ENCODE measurements around the gene A2M. TPM values are rescaled to one million over a fixed set of nuclear protein-coding genes. Genes with fewer than 3 reads are reported as not detected.

A2M gene
- total and polyA plus RNA-seq, 2 of the 13 experiments (the other 11 are each of a cell fraction or from before 2014, with no cell fraction given): 2,807 to 6,551 TPM

- TF ChIP-seq NR2F1 (CRISPR knock-in tag; IDR thresholded peaks at IDR 0.05): no peak
- TF ChIP-seq RNF2 (conservative IDR thresholded peaks at IDR 0.05; ENCODE audit: low read depth): no peak
- TF ChIP-seq ZNF430 (CRISPR knock-in tag; IDR thresholded peaks at IDR 0.05): no peak
- no peak; the same call in 1 of the 2 replicates for TF ChIP-seq ZNF776 (CRISPR knock-in tag; IDR thresholded peaks at IDR 0.05)
- TF ChIP-seq SOX6 (IDR thresholded peaks at IDR 0.05): no peak
- TF ChIP-seq SOX6 (CRISPR knock-in tag; IDR thresholded peaks at IDR 0.05): no peak
- TF ChIP-seq IKZF1 (IDR thresholded peaks at IDR 0.05): no peak
- TF ChIP-seq HDAC1 (CRISPR knock-in tag; IDR thresholded peaks at IDR 0.05): peak; percentile 27
- TF ChIP-seq ZNF280B (CRISPR knock-in tag; IDR thresholded peaks at IDR 0.05; ENCODE audit: borderline replicate concordance): no peak
- no peak; the same call in 1 of the 2 replicates for TF ChIP-seq FLYWCH1 (CRISPR knock-in tag; IDR thresholded peaks at IDR 0.05)
- TF ChIP-seq ZBTB43 (CRISPR knock-in tag; conservative IDR thresholded peaks at IDR 0.05): no peak
- 0 out of 2 replicates have a peak, but pooled peaks have one; percentile 39 for TF ChIP-seq ZZZ3 (CRISPR knock-in tag; IDR thresholded peaks at IDR 0.05; ENCODE audit: borderline replicate concordance)
- no peak; the same call in 1 of the 2 replicates for TF ChIP-seq PAF1 (CRISPR knock-in tag; IDR thresholded peaks at IDR 0.05)
- no peak for TF ChIP-seq FUBP1 (CRISPR knock-in tag; IDR thresholded peaks at IDR 0.05; ENCODE audit: borderline replicate concordance)
- peak; percentile 88 for TF ChIP-seq DMAP1 (CRISPR knock-in tag; IDR thresholded peaks at IDR 0.05)
- peak; percentile 30 for TF ChIP-seq CBX1 (IDR thresholded peaks at IDR 0.05; ENCODE audit: low read depth)
- no peak for TF ChIP-seq HDAC2 (CRISPR knock-in tag; IDR thresholded peaks at IDR 0.05)
- no peak; the same call in 1 of the 2 replicates for TF ChIP-seq ZNF274 (CRISPR knock-in tag; IDR thresholded peaks at IDR 0.05)
- peak; percentile 49; the same call in 1 of the 2 replicates for TF ChIP-seq ZNF768 (CRISPR knock-in tag; IDR thresholded peaks at IDR 0.05)
- TF ChIP-seq REST (IDR thresholded peaks at IDR 0.05; ENCODE audit: borderline replicate concordance in 1 of 2, low read depth in 1 of 2, low read length in 2 of 2): no peak
- TF ChIP-seq POLR2AphosphoS2 (IDR thresholded peaks at IDR 0.05; ENCODE audit: low read depth, low read length): no peak
Observed at GRCh38 chr12:9064815-9065606, 50.7 kb downstream of the A2M start (continued).

Data from HepG2 (cell line).